OCI-M2 (cell line): ENCODE data around the gene SCRT2.

Experiments
- DNase-seq: peaks from one replicate; lab custom pipeline; 2025; ENCODE audit not compliant: unreplicated experiment; lab: John Stamatoyannopoulos, UW

The SCRT2 gene

GRCh38 chr20:672963-673602, 2.5 kb downstream of the SCRT2 start:
- DNase-seq, result no peak

- peak; percentile 85 for DNase-seq
Observed at GRCh38 chr20:671252-672030, 4.2 kb downstream of the SCRT2 start.

GRCh38 chr20:669573-669972, 6.0 kb downstream of the SCRT2 start:
- DNase-seq, result no peak

- no peak for DNase-seq
Observed at GRCh38 chr20:668638-669037, 7.0 kb downstream of the SCRT2 start.

GRCh38 chr20:668050-668449, 7.6 kb downstream of the SCRT2 start:
- no peak for DNase-seq

GRCh38 chr20:667351-668034, 8.1 kb downstream of the SCRT2 start:
- no peak for DNase-seq

- no peak for DNase-seq
Observed at GRCh38 chr20:666877-667276, 8.7 kb downstream of the SCRT2 start.

- no peak for DNase-seq
Observed at GRCh38 chr20:665276-665675, 10.3 kb downstream of the SCRT2 start.

- DNase-seq, result no peak
Observed at GRCh38 chr20:664576-664975, 11.0 kb downstream of the SCRT2 start.

- no peak for DNase-seq
Observed at GRCh38 chr20:664151-664550, 11.5 kb downstream of the SCRT2 start.

GRCh38 chr20:663315-664090, 12.1 kb downstream of the SCRT2 start:
- DNase-seq, result no peak

GRCh38 chr20:662277-663192, 13.1 kb downstream of the SCRT2 start:
- DNase-seq, result no peak

GRCh38 chr20:661474-662270, 13.9 kb downstream of the SCRT2 start:
- DNase-seq, result no peak

GRCh38 chr20:658731-659291, 16.8 kb downstream of the SCRT2 start:
- DNase-seq, result no peak

- no peak for DNase-seq
Observed at GRCh38 chr20:658202-658601, 17.4 kb downstream of the SCRT2 start.

- DNase-seq, result no peak
Observed at GRCh38 chr20:655726-656624, 19.6 kb downstream of the SCRT2 start.

GRCh38 chr20:654417-654750, 21.2 kb downstream of the SCRT2 start:
- no peak for DNase-seq
